Fibroblast of the aortic adventitia (primary cell): ENCODE data around the gene LUC7L3. TPM values are rescaled to one million over a fixed set of nuclear protein-coding genes. Genes with fewer than 3 reads are reported as not detected.

Experiments used
- DNase-seq: peaks from one replicate; pipeline ENCODE4 v3.0.0-alpha.2; 2010; ENCODE audit warnings: low read depth
- H3K4me3 ChIP-seq: 2 replicates; pipeline ENCODE4 v1.5.1; 2011; ENCODE audit warnings: low read depth, mild to moderate bottlenecking, control low read depth, low read length, moderate library complexity
- CTCF ChIP-seq: IDR thresholded peaks from 2 replicates; pipeline ENCODE4 v1.5.1; 2011; ENCODE audit warnings: mild to moderate bottlenecking, low read length, control low read depth, inconsistent platforms; ENCODE audit not compliant: insufficient read depth
- total RNA-seq: library from RNA; depleted of rRNA; stranded (reverse); fragments of >200 nt; gene quantifications from 2 replicates; pipeline ENCODE4 v1.2.3, GENCODE V29; 2012; ENCODE audit warnings: low replicate concordance

LUC7L3 gene
- total RNA-seq, 1 donor, result 30.2 TPM

GRCh38 chr17:50689956-50690886 is 29.2 kb upstream of the LUC7L3 start:
- no peak for TF ChIP-seq CTCF
- H3K4me3 ChIP-seq, result no peak overlapping the region
- DNase-seq, result no peak

GRCh38 chr17:50690887-50691549 is 28.4 kb upstream of the LUC7L3 start:
- no peak overlapping the region for H3K4me3 ChIP-seq
- no peak for TF ChIP-seq CTCF
- DNase-seq, result no peak

- no peak for TF ChIP-seq CTCF
- no peak for DNase-seq
- H3K4me3 ChIP-seq, result no peak overlapping the region
These were observed 27.6 kb upstream of the LUC7L3 start for GRCh38 chr17:50691550-50692447.

- no peak for TF ChIP-seq CTCF
- no peak for DNase-seq
These were observed 26.9 kb upstream of the LUC7L3 start for GRCh38 chr17:50692448-50693035.

GRCh38 chr17:50693036-50693682 is 26.2 kb upstream of the LUC7L3 start:
- H3K4me3 ChIP-seq, result no peak overlapping the region
- peak; percentile 37 for DNase-seq
- no peak for TF ChIP-seq CTCF

More at GRCh38 chr17:50692448-50693035, 26.9 kb upstream of the LUC7L3 start:
- no peak overlapping the region for H3K4me3 ChIP-seq
